AG08395 (cell line): ENCODE measurements around the gene PMEL.
"Not testable (repeated sequence)": the region's sequence is repeated elsewhere in the genome, so short reads cannot be mapped to it uniquely, and the experiment has no call there.

Experiments used
- DNase-seq: peaks from one replicate; pipeline ENCODE4 v3.0.0; 2012; ENCODE audit warnings: mixed read lengths, low spot score

The PMEL gene

DNA sequence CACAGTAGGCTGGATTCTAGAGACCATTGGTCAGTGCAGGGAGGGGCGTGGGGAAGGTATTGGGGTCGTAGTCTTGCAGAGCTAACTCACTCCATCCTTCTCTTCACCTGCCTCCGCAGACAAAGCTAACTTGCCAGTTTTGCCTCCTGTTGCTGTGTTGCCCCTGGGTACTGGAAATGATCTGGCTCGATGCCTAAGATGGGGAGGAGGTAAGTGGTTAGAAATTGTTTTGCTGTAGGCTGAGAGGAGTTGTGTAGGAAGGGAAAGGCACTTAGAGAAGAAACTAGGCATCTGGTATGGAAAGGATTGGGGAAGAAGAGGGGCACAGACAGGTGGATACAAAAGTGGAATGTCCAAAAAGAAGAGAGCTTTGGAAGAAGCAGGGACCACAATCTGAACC, 23.8 kb downstream of the PMEL start:
- no peak for DNase-seq

DNA sequence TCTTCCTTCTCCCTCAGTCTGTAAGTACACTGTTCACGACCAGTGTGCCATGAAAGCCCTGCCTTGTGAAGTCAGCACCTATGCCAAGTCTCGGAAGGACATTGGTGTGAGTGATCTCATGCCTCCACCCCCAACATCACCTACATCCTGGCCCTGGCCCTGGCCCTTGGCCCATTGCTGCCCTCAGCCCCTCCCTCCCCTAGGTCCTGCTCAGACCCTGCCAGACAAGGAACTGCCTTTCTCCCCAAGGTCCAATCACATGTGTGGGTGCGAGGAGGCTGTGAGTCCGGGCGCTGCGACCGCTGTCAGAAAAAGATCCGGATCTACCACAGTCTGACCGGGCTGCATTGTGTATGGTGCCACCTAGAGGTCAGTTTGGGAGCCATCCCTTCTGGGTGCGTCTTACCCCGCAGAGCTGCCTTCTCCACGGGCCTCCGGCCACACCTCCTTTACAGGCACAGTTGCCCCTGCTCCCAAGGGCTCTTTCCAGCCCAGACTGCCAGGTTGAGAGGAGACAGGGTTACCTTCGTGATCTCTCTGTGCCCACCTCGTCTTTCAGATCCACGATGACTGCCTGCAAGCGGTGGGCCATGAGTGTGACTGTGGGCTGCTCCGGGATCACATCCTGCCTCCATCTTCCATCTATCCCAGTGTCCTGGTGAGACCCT, 25.6 kb downstream of the PMEL start:
- DNase-seq, result peak; percentile 90

DNA sequence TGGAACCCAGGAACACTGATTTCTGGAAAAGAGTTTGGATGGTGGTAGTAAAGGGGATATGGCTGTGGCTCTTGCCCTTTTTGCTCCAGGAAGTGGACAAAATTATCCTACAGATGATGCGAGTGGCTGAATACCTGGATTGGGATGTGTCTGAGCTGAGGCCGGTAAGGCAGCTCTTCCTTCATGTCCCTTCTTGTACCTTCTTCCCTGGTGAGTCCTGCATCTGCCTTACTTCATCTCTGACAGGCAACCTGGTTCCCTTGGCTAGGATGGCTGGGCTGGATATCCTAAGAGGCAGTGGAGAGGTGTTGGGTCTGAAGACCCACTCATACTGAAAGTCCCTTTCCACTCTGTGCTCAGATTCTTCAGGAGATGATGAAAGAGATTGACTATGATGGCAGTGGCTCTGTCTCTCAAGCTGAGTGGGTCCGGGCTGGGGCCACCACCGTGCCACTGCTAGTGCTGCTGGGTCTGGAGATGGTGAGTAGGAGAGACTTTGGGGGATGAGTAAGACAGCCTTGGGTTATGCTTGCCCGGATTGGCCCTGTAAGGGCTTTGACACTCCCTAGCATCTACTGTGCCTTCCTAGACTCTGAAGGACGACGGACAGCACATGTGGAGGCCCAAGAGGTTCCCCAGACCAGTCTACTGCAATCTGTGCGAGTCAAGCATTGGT, 26.9 kb downstream of the PMEL start:
- no peak for DNase-seq

DNA sequence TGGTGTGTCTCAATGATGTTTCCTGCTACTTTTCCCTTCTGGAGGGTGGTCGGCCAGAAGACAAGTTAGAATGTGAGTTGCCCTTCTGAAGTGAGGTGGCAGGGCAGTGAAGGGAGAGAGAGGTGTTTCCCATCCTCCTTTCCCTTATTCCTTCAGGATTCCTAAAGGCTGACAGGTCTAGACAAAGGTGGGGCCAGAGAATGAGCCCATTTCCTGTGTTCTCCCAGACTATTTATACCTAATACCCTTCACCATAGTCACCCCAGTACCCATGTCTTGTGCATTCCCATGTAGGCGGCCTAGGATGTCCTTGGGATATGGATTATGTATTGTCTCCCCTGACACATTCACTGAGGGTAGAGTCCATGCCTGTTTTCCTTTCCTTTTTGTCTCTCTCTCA, 27.9 kb downstream of the PMEL start:
- DNase-seq, result no peak

DNA sequence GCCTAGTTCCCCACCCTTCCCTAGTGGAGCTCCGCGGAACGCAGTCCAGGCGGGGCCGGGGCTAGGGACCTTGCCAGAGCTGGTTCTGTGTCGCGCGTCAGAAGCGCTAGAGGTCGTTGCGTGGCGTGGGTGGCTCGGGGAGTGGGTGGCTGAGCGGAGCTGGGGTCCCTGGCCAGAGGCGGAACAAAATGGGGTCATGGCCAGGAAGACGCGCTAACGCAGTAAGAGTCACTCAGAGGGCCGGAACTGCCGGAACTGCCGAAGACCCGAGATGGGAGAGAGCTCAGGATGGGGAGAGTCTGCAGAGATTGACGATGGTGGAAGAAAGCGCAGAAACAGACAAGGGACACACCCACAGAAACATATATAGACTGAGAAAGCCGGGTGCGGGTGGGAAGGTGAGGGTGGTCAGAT, 30.1 kb downstream of the PMEL start:
- DNase-seq, result no peak

DNA sequence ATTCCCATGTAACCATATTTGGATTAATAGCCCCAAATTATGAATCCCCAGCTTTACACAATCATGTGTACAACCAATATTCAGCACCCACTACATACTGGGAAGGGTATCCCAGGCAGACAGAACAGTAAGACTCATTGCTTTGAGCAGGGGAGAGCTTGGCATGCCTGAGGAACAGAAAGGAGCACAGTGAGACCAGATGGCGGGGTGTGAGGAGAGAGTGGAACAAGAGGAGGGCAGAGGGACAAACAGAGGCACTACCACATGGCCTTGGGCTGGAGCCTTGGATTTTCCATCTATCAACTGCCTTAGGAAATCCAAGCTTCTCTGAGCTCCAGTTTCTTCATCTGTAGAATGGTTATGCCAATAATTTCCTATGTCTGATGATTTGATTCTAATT, 31.1 kb downstream of the PMEL start:
- no peak for DNase-seq

DNA sequence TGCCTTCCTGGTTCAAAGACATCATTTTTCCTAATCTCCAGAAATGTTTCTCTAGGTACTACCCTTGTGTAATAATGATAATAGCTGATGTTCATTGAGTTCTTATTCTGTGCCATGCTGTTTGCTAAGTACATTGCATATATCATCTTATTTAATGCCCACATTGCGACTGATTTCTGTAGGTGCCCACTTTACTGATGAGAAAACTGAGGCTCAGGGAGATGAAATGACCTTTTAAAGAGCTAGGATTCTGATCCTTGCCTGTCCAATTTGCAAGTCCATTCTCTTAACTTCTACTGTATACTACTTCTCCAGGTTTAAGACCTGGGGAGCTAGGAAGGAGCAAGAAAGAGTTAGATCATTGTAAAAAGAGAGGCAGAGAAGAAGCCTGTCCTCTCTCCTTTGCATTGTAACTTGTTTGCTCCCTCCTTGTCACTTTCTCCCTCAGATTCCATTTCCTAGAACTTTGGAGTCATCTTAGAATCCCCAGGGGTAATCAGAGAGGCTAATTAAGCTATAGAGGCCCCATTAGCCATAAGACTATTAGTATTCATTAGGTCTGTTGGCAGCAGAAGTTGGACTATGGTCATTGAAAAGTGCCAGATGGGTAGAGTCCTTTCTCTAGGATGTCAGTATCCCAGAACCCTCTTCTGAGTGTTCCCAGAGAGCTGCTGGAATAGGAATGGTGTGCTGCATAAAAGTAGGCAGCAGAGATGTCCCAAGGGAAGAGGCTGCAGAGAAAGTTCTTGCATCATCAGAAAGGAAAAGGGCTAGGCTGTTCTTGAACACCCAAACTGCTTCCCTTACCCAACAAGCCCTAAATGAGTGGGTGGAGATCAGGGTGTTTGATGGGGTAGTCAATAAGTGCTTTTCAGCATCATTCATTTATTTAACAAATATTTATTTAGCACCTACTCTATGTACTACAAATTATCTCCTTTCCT, 31.8 kb downstream of the PMEL start:
- DNase-seq, result no peak

DNA sequence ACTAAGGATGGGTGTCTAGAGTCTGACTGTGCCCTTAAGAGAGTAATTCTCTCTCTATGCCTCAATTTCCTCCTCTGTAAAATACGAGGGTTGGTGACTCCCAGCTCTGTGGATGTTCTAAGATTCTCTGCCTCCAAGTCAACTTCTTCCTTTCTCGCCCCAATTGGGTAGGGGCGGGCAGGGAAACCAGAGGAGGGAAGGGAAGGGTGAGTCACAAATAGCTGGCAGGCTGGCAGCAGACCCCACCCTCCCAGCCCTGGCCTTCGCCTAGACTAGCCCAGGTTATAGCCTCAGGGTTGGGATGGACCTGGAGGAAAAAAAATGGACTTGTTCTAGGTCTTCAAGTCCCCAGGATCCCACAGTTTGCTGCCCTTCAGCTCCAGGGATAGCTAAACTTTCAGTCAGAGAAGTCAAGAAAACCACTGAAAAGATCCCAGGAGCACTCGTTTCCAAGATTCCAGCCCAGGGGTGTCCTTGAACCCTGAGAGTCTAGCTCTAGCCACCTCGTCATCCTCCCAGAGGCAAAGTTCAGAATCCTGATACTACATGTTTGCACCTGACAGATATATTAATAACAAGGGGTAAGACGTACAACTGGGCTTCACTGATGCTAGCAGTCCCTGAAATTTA, 32.6 kb downstream of the PMEL start:
- DNase-seq, result peak; percentile 45

DNA sequence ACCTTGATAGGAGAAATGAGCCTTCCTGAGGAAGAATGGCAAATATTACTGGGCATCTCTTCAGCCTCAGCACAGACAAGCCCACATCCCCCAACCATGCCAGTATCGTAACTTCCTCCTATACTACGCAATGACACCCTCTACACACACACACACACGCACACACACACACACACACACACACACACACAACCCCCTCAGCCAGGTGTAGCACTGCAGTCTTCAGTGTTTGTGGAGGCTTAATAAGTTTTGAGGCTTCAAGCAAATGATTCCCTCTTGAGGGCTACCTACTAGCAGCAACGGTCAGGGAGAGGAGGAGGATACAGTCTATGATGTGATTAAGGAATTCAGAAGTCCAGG, 33.3 kb downstream of the PMEL start:
- no peak for DNase-seq

DNA sequence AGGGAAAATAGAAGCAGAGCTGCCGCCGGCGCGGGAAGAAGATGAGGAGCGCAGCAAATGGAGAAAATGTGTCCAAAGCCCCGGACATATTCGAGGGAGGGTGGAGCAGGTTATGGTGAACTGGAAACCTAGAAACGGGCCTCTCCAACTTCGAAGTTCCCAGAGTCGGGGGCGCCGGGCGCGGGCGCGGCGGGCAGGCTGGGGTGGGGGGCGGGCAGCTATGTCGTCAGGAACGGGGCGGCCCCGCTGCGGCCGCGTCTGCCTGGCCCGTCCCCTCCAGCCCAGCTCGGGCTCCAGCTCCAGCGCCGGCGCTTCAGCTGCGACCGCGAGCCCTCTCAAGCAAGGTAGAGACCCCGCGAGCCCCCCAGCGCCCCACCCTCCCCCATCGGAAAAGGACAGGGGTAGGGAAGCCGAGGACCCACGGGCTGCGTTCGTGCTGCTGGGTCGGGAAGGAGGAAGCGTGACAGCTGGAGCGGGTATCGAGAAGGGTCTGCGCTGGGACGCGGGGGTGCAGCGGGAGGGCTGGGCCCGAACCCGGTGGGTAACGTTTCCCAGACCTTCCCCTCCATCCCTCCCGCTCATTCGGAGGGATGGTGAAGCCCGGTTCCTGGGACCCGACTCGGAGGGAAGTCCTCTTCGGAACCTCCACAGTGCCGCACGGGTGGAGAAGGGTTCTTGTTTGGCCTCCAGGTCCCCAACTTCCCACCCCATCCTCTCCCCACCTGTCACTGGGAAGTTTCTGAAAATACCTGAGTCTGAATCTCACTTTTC, 33.9 kb downstream of the PMEL start:
- peak; percentile 53 for DNase-seq

DNA sequence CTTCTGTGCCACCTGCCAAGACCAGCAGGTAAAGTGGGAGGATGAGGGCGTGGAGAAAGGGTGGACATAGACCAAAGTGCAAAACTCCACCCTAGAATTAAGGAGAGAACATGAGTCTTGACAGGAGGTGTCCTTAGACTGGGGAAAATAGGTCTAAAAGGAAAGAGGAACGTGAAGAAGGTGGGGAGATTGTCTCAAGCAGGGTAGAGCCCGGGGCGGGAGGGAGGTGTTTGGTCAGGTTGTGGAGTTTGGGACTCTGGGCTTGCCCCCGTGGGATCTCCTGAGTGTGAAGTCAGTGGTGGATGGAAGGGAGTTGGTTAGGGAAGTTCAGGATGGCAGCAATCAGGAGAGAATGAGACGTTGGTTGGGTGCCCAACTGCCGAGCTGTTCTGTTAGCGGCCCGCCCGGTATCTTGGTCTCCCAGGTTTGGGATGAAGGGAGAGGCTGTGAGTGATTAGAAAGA, 34.5 kb downstream of the PMEL start:
- DNase-seq, result no peak

DNA sequence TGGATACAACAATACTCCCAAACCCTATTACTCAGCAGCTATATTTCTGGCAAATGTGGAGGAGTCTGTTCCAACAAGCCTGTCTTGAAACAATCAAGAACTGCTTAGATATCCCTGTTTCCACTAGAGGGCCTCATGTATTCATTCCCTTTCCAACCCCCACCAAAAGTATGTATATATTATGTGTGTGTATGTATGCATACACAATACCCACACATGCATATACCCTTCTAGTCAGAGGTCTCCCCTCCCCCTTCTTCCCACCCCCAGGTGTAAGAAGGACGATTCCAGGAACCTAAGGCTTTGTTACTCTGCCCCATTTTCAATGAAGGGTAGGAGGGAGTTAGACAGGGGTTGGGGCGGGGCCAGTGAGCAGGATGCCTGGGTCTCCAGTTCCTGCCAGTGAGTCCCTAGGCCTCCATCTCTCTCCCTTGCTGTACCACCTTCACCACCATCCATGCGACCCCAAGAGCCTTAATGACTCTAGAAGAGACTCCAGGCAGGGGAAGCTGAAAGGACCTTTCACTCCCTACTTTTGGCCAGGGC, 35.0 kb downstream of the PMEL start, which contains the start of gene DGKA:
Gene DGKA, plus strand, starts transcription at position 392 of the 546 bp plus-strand sequence. CDS start 5,342 bp downstream, outside the sequence.
- DNase-seq, result peak; percentile 71

DNA sequence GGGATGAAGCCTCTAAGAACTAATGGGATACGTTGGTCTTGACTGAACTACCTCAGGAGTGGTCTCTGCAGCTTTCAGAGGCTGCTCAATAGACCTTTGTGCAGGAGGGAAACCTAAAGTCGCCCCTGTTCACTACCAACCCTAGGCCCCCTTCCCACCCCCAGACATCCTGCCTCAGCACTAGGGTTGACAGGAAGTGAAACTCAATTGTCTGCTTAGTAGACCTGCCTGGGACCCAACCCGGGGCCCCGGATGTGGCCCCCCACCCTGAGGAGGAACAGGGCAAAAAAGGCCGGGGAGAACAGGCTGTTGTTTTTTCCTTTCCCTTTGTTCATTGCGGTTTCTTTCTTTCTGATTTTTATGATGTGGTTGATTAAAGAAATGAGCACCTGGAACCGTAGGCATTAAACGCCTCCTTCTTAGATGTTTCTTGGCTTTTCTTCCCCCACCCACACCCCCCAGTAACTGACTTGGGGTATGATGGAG, 36.5 kb downstream of the PMEL start:
- DNase-seq, result no peak

DNA sequence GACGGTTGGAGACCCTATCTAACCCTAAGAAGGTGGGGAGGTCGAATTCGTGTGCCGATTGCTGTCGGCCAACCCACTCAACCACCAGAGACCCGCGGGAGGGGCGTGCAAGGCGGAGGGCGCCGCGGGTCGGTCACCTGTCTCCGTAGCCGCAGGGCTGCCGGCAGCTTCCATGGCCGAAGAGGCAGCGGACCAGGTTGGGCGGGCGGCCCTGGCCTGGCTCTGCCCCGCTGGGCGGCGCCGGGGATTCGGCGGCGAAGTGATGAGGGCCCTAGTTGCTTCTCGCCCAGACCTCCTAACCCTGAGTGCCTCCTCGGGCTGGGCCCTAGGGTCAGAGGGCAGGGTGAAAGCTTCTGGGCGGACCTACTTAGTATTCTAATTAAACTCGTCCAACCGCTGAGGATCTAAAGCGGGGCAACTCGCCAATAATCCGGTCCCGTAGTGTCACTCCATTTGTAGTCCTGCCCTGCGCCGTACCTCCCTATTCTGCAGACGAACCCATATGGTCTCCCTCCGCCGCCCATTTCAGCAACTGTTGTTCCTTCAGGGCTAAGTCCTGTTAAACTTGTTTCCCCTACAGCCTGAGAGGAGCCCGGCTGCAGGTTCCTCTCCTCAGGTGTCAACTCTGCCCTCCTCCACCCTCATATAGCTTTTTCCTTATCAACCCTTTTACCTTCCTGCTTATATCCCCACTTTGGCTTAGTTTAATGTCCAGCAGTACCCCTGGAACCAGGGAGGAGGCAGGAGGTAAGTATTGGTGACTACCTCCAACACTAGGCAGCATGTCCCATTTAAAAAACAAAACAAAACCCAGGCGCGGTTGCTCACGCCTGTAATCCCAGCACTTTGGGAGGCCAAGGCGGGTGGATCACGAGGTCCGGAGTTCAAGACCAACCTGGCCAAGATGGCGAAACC, 38.0 kb downstream of the PMEL start, which contains the start of gene PYM1:
Gene PYM1, minus strand, starts transcription at position 307 of the 915 bp plus-strand sequence. Its CDS starts 133 bp downstream, at position 174.
- peak; percentile 62 for DNase-seq

DNA sequence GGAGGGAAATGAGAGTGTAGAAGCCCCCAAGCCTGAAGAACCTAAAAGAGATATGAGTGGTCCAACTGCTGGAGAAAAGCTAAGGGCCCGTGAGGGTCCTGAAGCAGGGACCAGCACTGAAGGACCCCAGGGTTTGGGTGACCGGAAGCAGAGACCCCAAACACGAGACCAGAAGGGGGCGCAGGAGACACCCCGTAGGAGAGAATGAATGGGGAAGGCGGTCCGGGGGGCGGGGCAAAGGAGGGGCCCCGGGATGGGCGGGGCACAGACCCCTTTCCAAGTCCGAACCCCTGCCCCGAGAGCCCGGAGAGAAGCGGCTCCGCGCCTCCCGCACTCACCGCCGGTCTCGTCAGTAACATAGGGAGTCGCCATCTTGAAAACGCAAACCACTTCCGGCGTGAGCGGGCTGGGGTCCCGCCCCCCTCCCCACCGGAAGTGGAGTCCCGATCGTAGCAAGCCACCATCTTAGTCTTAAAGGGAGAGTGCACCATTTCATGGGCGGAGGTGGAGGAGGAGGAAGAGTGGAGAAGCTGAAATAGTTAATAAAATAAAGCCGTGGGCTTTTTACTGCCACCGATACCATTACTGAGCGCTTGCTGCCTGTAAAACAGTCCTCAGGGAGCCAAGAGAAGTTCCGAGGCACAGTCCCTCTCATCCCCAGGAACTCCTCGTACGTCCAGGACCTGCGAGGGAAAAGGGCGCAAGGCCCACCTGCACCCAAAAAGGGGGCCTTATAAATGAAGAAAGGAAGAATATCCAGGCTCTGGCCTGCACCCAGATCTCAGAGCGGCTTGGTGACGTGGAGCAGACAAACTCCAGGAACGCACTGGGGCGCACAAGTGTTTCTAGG, 38.9 kb downstream of the PMEL start:
- DNase-seq, result peak; percentile 94

DNA sequence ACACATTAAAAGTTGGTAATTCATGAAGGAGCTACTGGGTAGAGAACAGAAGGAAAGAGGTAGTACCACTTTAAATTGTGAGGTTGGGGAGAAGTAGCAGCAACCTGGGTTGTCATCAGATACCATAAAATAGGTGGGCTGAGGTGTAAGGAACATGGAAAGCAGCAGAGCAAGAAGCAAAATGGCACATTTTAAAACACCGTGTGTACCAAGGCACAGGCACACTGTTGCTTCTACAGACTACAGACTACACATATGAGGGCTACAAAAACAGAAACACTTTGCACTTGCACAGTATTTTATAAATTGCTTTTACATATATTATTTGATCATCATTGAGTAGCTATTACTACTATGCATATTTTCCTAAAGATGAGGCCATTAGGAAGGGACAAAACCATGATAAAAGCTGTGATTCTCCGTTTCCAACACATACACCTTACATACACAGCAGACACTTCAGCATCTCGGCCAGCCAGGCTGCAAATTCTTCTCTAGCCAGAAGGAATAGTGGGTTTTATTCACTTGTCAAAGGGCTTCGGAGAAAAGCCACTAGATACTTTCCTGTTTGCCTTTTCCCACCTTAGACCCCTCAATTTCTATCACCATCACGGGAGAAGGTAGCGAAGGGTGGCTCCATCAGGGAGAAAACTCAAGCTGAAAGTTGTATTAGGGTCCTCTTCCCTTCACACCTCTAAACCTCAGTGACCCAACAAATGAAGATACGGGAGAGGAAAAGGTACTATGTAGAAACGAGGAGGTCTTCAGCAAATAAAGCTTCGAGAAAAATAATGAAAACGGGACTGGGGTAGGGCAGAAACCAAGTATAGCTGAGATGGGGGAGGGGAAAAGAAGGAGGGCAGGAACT, 39.7 kb downstream of the PMEL start:
- DNase-seq, result no peak

DNA sequence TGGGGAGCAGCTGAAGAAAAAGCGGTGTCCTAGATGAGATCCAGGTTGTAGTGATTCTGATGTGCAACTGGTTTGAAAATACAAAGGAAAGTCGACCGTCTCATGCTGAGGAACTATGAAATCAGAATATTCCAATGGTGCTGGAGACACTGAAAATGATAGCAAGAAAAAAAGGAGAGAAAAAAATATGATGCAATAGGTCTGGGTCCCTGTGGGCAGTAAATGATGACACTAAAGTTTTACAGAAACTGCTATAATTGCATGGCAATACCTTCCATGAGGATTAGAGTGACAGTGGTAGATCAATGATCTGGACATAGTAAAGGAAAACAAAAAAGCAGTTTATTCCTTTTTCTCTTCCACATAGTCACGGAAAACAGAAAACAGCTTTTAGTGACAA, 40.5 kb downstream of the PMEL start:
- DNase-seq, result no peak

DNA sequence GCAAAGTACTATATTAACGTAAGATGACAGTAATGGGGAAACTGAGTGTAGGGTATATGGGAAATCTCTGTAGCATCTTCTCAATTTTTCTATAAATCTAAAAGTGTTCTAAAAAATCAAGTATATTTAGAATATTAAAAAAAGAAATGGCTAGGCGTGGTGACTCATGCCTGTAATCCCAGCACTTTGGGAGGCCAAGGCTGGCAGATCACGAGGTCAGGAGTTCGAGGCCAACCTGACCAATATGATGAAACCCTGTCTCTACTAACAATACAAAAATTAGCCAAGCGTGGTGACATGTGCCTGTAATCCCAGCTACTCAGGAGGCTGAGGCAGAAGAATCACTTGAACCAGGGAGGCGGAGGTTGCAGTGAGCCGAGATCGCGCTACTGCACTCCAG, 42.2 kb downstream of the PMEL start:
- DNase-seq, result not testable (repeated sequence)
